GM18520 (cell line): Measurements from ENCODE around the gene KLK14.

Source experiments
- ATAC-seq: cut with Tn5 transposase; IDR thresholded peaks from one replicate; pipeline ENCODE4 v1.9.1; 2021; ENCODE audit not compliant: unreplicated experiment

Gene KLK14

DNA sequence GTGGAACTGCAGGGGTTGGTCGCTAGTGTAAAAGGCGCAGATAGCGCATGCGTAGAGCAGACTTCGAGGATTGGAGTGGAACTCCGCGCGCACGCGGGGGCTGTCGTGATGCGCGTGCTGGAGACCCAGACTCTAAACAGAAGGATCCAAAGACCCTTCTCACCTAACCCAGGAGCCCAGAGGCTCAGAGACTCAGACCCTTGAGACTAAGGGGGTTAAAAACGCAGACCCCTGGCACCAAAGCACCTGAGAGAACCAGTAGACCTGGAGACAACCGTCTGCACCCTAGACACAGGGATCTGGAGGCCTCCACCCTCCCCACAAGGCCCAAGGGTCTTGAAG is 26.1 kb upstream of the KLK14 start:
- ATAC-seq: peak; percentile 24

DNA sequence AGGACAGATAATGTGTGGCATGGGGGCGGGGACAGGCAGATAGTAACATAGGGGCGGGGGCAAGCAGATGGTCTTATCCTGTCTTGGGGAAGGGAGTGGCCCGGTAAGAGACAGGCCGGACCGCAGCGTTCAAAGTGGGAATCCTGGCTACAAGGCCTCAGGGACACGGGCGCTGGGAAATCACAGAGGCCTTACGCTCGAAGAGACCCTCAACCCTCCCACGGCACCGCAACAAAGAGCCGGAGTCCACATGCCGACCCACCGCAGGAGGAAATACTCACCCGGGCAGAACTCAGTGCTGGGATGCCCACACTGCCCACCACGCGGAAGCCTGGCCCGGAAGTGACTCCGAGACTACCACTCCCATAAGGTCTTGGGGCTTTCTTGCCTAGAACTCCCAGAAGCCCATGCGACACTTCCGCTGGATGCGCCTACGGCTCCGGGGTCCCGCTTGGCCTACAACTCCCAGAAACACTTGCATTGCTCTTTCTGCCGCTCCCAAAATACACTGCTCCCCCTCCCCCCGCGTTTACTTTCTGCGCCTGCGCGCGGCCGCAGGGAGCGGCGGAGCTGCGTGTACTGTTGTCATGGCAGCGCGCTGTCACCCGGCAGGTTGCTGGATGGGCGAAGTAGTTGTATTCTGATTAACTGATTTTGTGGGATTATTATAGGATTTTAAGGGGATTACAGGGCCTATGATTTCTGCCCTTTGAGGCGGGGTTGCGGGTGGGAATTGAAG is 25.5 kb upstream of the KLK14 start, which contains the start of gene CTU1:
Gene CTU1 (minus strand): TSS at position 344 of the 739 bp plus-strand sequence. CDS start 3,840 bp downstream, outside the sequence.
- peak; percentile 94 for ATAC-seq

DNA sequence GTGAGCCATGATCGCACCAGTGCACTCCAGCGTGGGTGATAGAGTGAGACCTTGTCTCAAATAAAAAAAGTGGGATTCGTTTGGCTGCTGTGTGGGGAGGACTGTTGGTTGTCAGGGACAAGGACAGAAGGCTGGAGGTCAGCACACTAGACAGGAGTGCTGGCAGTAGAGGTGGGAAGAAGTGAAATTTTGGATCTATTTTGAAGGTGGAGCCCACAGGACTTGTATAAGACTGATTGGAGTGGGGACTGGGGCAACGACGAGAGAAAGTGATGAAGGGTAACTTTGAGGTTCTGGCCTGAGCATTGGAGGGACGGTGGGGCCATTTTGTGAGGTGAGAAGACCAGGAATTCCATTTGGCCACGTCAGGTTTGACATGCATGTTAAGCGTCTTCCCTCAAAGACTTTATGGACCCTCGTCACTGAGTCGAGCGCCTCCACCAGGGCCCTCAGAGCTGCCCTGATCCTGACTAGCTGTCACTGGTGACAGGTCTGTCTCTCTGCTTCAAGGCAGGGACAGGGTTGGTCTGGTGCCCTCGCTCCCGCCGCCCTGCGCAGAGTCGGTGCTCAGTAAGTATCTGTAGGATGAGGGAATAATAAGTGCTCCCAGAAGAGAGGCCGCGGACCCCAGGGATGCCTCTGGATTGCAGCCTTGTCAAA is 24.8 kb upstream of the KLK14 start:
- no peak for ATAC-seq

DNA sequence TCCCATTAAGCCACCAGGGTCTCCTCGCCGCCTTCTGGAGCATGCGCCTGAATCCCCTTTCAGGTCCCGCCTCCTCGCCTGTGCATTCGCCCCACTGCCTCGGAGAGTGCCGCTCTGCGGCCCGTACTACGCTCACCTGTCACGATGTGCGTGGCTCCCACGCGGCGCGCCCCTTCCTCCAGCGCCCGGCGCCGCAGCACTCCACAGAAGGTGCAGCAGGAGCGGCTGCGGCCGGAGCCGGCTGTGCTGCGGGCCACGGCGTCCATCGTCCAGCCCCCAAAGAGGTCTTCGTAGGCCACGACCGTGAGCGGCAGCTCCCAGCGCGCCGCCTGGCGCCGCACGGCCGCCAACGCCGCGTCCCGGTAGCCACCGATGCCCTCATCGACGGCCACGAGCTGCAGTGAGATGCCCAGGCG is 21.2 kb upstream of the KLK14 start:
- no peak for ATAC-seq

DNA sequence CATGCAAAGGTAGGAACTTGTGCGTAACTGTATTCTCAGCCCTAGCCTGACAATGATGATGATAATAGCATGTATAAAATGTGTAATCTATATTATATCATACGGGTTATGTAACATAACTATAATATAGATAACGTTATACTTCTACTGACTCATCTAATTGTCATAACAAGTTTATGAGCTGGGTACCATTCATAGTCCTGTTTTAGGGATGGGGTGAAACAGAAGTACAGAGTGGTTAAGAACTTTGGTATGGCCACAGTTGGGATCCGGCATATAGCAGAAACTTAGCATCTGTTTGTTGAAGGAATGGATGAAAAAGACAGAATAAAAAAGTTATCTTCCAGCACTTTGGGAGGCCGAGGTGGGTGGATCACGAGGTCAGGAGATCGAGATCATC is 20.3 kb upstream of the KLK14 start:
- ATAC-seq: no peak

DNA sequence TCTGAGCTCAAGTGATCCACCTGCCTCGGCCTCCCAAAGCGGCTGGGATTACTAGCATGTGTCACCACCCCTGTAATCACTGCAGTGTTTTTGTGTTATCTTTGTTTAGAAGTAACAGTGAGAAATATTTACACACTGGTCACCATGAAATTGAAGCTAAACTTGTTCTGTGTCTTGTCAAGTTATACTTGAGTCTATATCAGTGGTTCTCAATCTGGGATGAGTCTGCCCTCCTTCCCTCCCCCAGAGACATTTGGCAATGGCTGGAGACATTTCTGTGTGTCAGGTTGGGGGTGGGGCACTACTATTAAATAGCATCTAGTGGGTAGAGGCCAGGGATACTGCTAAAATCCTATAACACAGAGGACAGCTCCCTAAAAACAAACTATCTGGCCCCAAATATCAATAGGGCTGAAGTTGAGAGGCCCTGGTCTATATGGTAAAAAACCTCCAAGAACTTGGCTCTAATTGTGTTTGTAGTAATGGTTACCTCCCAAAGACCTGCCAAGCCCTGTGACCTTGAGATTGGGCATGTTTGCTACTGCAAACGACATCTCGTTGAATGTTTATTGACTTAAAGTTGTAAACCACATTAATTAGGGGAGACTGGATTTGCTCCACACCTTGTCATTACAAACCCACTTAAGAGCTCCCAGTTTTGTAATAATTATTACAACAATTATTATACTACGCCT is 18.6 kb upstream of the KLK14 start:
- no peak for ATAC-seq

DNA sequence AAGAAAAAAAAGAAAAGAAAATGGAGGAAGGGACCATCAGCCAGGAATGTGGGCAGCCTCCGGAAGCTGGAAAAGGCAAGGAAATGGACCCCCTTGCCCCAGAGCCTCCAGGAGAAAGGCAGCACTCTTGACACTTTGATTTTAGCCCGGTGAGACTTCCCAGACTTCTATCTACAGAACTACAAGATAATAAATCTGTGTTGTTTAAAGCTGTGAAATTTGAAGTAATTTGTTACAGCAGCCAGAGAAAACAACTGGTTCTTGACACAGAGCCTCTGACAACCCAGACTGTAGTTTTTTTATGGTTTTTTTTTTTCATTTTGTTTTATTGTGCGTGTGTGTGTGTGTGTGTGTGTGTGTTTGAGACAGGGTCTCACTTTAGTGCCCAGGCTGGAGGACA is 17.9 kb upstream of the KLK14 start:
- ATAC-seq: no peak

DNA sequence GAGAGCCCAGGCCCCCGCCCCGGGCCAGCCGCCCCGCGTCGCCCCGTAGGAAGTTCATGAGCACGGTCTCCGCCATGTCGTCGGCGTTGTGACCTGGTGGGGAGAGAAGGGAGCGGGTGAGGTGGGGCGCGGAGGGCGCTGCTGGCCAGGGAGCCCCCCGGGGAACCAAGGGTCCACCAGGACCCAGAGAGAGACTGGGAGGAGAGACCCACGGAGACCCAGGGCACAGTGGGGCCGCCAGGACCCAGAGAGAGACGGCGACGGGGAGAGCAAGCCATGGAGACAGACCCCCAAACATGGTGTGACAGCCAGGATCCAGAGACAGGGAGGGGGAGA is 16.3 kb upstream of the KLK14 start:
- no peak for ATAC-seq

DNA sequence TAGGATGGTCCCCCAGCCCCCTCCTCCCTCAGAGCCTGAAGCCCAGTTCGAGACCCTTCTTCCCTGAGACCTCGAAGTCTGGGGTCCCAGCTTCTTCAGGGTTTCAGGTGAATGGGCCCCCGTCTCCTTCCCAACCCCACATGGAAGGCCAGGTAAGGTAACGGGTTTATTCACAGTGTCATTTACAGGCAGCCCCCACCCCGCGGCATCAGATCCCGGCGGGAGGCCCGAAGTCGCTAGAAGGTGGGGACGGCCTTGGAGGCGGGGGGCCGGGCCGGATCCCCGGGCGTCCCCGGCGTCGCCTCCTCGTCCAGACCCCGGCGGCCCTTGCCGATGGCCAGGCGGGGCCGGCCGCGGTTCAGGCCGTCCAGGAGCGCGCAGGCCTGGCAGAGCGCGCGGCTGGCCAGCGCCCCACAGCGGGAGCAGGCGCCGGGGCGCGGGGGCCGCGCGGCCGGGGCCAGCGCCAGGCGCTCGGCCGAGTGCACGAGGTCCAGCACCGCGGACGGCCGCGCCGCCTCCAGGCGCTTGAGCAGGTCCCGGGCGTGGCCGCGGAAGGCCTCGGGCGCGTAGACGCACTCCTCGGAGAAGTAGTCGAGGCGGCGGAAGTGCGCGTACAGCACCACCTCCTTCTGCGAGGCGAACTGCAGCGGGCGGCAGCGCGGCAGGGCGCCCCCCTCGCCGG is 15.8 kb upstream of the KLK14 start:
- ATAC-seq: no peak

DNA sequence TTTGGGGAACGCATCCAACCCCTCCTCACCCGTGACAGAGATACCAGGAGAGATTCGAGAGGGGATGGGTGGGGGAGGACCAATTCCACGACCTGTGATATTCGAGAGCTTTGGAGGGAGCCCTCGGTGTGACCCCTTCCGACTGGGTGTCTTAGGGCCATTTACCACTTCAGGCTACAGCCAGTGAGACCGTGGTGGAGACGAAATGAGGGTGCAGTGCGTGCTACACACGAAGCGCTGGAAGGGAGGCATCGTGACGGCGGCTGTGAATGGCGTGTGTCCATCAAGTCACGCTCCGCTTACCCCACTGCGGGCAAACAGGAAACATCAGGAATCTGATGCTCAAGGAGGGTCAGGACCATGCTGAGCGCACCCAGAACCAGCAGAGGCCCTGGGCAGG is 15.1 kb upstream of the KLK14 start:
- ATAC-seq: no peak

DNA sequence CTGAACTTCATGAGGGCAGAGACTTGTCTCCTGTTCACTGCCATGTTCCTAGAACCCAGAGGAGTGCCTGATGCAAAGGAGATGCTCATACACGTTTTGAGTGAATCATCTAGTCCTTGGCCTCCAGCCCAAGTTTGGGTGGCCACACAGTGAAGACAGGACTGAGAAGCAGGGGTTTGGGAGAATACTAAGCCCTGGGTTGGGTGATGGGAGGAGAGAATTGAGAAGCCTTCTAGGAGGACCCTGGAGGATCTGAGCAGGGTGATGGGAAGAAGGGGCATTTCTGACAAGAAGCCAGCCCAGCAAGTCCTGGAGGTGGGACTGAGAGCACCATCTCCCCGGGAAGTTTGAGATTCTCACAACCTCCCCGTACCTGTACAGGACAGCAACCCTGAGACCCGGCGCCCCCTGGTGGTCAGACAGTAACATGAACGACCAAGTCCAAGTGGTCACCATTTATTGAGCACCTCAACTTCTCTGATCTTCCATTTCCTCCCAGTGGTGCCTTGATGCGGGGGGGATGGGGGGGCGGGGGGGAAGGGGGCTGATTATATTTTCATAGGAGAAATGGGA is 14.6 kb upstream of the KLK14 start:
- no peak for ATAC-seq

DNA sequence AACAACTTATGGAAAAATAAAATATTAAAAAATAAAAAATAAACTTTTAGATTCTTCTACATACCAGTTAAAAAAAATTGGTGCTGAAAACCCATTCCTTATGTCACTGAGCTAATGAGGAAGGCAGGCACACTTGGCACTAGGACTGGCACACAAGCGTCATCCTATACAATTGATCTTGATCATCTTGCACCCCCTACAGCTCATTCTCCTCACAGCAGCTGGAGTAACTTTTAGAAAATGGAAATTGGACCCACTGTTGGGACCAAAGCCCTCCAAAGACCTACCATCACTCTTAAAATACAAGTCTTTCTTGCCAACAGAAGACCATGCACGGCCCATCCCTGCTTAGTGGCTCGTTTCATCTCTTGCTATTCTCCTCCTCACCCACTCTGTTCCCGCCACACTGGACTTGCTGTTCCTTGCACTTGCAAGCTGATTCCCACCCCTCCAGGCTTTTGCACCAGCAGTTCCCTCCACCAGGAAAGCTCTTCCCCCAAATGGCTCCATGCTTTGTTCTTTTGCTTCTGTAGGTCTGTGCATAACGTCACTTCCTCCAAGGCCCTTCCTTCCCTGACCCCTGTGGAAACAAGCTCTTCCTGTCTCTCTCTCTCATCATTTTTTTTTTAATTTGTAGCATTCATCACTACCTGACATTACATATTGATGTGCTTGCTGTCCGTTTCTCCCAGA is 13.9 kb upstream of the KLK14 start:
- ATAC-seq: no peak

DNA sequence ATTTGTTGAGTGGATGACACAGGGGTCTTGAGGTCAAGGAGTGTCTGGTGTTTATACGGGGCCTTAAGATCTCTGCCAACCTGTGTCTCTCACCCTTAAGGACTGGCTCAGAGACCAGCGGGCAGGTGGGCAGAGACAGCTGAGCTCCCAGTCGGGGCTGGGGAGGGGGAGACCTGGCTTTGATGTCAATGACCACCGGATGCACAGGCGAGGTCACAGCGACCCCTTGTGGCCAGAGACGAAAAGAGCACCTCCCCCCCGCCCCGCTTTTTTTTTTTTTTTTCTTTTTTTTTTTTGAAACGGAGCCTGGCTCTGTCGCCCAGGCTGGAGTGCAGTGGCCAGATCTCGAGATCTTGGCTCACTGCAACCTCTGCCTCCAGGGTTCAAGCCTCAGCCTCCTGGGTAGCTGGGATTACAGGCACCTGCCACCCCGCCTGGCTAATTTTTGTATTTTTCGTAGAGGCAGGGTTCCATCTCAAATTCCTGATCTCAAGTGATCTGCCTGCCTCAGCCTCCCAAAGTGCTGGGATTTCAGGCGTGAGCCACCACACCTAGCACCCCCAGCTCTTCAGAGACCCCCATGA is 12.1 kb upstream of the KLK14 start:
- ATAC-seq: no peak

DNA sequence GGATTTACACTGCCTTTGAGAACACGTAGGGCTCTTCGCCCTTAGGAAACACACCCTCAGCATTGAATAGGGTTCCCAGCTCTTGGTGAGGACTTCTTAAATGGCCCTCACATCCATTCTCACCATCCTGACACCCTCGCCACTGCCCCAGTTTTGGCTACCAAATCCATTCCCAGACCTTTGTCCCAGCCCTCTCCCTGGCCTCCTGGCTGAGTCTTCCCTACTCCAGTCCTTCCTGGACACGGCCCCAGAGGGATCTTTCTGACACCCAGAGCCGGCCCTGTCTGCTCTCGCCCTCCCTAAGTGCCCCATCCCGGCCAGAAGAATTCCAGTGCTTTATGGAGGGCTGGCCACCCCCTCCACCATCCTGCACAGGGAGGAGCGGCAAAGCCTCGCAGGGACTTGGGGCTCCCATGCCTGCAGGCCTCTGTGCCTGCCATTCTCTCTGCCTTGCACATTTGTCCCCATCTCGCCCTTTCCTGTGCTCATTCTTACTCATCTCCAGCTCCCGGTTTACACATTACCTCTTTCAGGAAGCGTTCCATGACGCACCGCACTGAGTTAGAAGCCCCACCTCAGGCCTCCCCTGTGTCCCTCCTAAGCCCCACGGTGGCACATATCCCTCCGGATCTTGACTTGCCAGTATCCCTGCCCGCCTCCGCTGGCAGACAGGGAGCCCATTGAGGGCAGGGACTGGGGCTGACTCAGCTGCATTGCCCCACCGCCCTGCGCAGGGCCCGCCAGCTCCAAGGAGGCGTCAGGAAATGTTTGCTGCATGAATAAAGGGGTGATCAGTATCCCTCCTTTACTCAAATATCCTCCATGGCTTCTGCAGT is 11.0 kb upstream of the KLK14 start:
- ATAC-seq: no peak

DNA sequence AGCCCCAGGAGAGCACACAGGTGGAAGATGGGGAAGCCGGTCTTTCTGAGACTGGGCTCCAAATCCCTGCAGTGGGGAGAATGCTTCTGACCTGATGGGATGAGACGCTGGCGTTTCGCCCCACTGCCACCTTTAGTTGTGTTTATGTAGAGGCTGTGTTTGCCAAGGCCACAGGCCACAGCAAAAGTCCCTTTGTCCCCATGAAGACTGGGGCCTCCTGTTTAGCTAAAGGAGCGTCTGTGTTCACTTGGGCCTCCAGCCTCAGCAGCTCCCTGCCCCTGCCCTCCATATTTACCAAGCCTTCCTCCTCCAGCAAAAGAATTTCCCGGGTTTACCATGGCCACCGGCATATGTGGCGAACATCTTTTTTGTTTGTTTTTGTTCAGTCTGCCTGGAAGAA is 10.4 kb upstream of the KLK14 start:
- ATAC-seq: no peak

DNA sequence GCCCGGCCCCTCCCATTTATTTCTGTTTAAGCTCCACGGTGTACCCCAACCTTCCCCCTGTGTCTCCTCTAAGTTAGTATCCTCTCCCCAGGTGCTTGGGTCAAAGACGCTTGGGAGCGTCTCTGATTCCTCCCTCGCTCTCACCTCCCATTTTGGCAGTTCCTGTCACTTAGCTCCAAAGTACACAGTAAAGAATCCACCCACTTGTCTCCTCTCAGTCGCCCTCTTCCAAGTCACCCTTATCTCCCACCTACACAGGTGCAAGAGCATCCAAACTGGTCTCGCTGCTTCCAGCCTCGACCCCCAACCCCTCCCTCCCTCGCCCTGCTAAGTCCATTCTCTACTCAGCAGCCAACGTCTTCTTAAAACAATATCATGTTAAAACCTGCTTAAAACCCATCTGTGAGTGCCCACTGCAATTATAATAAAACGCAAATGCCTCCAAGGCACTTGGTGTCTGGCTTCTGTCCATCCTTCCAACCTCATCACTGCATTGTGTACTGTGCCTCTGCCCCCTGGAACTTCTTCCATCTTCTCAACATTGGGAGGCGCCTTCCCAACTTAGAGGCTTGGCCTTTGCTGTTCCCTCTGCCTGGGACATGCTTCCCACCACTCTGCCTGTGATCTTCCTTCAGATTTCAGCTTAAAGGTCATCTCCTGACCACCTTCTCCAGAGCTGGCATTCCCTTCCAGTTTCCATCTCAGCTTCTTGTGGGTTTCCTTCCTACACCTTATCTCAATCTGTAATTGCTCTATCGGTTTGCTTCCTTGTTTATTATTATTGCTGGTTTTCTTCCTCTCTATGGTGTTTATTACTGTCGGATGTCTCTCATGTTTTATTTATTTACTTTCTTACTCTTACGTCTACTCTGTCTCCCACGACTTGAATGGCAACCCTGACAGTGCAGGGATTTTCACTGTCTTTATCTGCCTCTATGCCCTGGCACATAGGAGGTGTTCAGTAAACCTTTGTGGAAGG is 9.5 kb upstream of the KLK14 start:
- no peak for ATAC-seq

DNA sequence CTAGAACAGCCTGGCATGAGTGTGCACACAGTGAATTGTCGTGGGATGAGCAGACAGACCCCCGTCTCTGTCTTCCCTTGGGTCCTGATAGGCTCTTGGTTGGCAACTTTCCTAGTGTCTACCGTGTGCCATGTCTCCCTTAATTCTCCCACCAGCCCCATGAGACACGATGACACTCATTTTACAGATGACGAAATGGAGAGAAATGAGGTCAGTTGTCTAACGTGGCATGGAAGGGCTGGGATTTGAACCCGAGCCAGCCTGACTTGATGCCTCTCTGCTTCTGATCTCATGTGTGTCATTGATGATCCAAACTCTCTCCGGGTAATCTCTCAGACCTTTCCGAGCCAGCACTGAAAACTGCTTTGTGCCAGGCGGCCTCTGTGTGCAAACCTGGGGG is 8.4 kb upstream of the KLK14 start:
- no peak for ATAC-seq

DNA sequence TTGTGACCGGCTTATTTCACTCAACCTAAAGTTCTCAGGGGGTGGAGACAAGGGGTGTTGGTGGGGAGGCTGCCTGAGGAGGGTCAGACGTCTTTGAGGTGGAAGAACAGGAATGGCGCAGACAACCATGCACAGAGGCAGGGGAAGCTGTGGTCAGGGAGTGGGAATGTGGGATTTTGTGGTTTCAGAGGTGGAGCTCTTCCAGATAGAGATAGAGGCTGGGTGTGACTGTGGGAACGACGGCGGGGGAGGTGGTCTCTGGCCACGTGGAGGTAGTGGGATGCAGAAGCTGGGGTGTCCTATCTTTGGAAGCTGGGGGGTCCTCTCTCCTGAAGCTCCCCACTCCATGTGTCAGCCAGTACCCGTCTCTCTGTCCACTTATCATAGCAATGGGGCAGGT is 7.8 kb upstream of the KLK14 start:
- ATAC-seq: no peak
